Iris pigment epithelial cell (primary cell): ENCODE results near the gene UBTD2.

Experiments
- DNase-seq: peaks from one replicate; pipeline ENCODE4 v3.0.0-alpha.2; 2011; ENCODE audit warnings: low read depth

Gene UBTD2

DNA sequence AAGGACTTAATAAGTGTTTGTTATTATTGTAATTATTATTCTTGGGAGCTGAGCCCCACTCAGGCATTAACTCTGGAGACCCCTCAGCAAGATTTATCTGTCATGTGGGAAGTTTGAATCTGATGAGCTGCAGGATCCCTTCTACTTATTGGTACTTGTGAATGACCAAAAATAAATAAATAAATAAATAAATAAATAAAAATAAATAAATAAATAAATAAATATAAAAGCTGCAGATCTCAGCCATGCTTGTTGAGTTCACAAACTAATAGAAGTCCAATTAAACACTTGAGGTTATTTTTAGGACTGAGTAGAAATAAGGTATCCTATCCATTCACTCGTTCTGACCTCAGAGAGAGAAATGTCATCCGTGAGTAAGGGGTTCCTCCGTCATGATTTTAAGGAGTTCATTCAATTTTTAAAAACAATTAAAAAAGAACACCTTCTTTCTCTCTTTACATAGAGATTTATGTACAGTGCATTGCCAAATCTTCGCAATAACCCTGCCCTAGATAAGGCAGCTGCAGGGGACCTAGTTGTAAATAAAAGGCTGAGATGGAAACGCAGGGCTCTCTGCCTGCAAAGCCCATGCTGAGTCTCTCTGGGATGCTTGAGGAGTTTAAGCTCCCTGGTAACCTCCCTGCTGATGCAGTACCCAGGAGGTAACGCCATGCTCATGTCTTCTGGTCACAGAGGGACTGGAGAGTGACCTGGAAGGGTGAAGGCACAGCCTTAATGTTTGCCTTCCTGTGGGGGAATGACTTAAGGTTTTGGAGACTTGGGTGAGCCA, 88.4 kb downstream of the UBTD2 start:
- DNase-seq = no peak

DNA sequence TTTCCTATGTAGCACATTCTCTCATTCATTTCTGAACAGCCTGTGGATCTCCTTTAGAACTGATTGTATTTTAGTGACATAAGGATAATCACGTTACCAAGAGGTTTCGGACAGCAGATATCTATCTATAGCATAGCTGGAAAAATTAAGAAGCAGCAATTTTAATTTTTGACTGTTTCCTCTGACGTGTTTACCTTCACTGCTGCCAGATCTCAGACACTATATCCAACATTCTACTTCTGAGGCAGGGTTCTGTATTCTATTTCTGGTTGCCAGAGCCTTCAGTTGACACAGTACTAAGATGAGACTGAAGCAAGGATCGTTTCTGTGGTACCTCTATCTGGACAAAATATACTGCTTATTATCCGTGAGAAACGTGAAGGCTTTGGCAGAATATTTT, 89.7 kb downstream of the UBTD2 start, which contains the start of gene EFCAB9:
TSS of gene EFCAB9 (plus strand) at position 301 of the 400 bp plus-strand sequence. CDS start at position 302, 1 bp downstream.
- no peak for DNase-seq

DNA sequence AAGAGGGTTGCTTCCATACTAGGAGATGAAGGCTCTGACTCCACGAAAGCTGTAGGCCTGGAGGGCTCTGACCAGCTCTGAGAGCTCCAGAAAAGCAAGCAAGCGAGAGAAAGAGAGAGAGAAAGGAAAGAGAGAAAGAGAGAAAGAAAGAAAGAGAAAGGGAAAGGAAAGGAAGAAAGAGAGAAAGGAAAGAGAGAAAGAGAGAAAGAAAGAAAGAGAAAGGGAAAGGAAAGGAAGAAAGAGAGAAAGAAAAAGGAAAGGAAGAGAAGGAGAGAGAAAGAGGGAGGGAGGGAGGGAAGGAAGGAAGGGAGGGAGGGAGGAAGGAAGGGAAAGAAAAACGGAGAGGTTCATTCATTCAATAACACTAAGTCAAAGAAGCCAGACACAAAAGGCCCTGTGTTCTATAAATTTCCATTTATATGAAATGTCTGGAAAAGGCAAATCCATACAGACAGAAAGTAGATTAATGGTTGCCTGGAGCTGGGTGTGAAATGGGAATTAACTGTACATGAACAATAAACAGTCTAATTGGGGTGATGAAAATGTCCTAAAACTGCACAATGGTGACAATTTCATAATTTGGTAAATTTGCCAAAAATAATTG, 93.8 kb downstream of the UBTD2 start:
- DNase-seq = no peak

DNA sequence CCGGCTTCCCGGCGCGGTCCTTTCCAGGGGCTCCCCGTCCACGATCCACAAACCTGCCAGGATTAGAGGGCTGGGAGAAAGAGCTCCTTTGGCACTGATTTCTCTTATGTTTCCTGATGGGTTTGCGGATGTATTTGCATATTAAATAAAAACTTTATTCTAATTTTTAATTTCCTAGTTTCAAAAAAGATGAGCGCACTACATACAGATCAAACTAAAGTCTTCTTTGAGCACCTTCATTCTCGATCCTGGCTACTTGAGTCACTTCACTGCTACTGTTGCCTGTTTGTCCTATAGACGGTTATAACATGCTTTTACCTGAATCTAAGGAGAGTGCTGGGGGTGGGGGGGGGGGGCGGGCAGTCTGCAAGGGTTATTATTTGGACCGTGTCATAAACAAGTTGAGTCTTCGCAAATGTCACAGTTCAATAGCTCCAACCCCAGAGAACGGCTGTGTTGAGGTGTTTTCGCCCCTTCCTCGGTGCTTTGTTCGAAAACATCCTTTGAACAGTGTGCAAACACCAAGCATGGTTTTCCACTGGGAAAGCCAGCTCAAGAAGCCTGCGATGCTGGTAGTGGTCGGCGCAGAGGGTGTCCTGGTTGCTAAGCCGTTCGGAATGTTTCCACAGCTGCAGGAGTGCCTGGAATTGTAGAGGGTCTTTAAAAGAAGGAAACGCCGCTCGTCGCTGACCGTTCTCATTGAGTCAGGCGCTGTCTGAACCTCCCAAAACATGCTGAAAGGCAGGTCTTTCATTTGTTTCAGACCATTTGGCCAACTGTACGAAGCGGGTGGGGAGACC, 94.5 kb downstream of the UBTD2 start:
- peak; percentile 42 for DNase-seq

DNA sequence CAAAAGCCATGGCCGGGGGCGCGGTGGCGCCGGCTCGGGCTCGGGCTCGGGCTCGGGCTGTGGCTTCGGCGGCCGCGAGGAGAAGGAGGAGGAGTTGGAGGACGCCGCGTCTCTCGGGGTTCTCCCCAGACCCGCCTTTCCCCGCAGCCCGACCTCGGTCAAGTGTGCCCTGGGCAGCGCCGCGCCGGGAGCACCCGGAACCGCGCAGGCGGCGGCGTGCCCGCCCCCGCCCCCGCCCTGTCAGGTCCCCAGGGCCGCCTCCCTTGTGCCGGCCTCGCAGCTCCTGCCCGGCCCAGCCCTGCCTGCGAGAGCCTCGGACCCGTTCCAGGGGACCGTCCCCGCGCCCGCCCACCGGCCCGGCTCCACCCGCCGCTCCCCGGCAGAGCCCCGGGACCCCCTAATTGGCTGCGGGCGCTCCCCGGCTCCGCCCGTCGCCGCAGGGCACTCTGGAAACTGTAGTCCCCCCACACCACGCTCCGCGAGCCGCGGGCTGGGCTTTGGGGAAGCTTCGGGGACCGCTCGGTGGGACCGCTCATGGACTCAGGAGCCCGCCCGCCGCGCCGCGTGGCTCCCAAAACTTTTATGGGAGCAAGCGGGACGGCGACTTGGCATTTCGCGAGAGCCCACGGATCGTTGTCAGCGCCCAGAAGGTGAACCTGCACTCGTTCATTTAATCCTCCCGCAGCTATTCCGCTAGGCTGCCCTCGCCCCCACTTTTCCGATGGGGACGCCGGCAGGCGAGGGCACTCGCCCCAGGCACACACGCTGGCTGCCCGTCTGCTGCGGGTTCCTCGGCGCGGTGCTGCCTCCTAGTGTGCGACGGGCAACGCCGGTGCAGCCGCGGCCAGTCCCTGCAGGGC, 95.3 kb downstream of the UBTD2 start, which contains the start of gene STK10:
TSS of gene STK10 (minus strand) at position 192 of the 860 bp plus-strand sequence. CDS start at position 10, 182 bp downstream.
- peak; percentile 91 for DNase-seq

DNA sequence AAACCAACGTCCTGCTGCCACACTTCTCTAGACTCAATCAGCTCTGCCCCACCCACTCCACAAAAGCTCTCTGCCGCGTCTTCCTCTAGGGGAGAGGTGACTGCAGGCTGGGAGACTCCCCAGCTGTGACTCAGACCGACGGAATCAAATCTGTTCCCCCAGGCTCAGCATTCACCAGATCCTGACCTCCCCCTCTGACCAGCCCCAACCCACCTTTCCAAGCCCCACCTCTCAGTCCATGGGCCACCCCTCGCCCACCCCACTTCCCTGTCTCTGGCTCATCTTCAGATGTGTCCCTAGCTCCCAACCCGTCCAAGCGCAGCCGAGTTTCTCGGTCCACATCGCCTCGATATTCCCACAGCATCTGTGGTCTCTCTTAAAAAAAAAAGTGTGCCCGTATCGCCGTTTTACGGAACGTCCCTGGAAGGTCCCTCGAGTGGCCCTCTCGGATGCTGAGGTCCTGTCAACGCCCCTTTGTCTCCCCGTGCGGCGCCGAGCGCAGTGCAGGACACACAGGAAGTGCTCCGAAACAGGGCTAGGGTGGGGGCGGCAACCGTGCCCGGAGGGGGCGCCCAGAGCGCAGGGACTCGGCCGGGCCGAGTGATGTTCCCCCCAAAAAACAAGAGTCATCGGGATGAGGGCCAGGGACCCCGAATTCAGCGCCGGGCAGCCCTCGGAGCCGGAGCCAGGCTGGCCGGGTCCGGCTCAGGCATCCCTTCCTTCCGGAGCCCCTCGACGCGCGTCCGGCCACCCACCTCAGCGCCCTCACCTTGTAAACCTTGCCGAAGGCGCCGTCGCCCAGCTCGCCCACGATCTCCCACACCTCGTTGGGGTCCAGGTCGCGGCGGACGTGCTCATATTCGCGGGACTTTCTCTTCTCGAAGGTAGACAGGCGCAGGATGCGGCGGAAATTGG, 96.2 kb downstream of the UBTD2 start:
- peak; percentile 86 for DNase-seq

DNA sequence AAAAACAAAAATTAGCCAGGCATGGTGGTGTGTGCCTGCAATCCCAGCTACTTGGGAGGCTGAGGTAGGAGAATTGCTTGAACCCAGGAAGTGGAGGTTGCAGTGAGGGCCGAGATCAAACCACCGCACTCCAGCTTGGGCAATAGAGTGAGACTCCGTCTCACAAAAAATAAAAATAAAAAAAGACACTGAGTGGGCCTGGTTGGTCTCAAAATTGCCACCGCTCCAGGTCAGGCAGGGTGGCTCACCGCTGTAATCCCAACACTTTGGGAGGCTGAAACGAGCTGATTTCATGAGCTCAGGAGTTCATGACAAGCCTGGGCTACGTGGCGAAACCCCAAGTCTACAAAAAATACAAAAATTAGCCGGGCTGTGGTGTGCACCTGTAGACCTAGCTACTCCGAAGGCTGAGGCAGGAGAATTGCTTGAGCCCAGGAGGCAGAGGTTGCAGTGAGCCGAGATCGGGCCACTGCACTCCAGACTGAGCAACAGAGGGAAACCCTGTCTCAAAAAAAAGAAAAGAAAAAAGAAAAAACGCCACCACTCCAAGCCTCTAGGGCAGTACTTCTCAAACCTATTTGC, 97.4 kb downstream of the UBTD2 start:
- DNase-seq = no peak

DNA sequence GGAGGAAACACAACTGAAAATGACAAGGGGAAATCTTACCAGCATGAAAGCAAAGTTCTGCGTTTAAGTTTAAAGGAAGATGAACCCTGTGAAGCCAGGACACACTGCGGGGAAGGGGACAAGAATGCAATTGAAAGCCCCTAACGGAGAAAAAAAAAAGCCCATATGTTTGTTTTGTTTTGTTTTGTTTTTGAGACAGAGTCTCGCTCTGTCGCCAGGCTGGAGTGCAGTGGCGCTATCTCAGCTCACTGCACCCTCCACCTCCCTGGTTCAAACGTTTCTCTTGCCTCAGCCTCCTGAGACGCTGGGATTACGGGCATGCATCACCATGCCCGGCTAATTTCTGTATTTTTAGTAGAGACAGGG, 98.5 kb downstream of the UBTD2 start:
- no peak for DNase-seq

DNA sequence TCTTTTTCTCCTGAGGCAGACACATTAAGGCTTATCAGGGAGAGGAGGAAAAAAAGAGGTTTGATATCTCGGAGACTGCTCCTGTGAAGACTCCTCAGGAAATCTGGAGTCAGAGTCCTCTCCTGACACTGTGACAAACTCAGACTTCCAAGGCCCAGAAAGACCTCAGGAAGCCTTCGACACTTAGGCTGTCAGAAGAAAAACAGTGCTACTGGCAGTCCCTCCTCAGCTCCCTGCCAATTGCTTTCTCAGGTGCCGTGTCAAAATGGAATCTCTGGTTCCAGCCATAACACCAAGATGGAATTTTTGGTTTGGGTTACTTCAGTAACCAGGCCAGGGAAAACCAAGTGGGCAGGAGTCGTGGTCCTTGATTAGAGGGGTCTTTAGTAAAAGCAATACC, 99.7 kb downstream of the UBTD2 start:
- DNase-seq = no peak

DNA sequence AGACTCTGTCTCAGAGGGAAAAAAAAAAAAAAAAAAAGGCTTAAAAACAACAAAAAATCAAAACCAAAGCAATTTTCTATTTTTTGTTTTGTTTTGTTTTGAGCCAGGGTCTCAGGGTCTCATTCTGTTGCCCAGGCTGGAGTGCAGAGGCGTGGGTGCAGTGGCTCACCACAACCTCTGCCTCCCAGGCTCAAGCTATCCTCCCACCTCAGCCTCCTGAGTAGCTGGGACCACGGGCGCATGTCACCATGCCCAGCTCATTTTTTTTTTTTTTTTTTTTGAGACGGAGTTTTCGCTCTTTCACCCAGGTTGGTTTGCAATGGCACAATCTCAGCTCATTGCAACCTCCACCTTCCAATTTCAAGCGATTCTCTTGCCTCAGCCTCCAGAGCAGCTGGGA, 101.3 kb downstream of the UBTD2 start:
- no peak for DNase-seq

DNA sequence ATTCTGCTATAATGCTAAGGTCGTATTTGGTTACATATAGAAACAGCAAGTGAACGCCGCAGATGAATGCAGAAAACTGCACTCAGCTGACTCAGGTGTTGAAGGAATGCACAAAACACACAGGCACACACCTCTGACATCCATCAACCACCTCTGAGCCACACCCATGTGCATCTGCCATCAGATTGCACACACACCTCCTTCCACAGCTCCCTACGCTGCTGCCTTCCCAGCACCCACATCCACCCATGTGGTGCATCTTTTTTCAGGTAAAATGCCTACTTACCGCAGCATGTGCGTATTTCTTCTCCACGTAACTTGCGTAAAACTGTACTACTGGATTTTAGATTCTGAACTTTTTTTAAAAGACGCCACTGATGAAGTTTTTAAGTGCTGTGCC, 102.6 kb downstream of the UBTD2 start:
- DNase-seq = no peak

DNA sequence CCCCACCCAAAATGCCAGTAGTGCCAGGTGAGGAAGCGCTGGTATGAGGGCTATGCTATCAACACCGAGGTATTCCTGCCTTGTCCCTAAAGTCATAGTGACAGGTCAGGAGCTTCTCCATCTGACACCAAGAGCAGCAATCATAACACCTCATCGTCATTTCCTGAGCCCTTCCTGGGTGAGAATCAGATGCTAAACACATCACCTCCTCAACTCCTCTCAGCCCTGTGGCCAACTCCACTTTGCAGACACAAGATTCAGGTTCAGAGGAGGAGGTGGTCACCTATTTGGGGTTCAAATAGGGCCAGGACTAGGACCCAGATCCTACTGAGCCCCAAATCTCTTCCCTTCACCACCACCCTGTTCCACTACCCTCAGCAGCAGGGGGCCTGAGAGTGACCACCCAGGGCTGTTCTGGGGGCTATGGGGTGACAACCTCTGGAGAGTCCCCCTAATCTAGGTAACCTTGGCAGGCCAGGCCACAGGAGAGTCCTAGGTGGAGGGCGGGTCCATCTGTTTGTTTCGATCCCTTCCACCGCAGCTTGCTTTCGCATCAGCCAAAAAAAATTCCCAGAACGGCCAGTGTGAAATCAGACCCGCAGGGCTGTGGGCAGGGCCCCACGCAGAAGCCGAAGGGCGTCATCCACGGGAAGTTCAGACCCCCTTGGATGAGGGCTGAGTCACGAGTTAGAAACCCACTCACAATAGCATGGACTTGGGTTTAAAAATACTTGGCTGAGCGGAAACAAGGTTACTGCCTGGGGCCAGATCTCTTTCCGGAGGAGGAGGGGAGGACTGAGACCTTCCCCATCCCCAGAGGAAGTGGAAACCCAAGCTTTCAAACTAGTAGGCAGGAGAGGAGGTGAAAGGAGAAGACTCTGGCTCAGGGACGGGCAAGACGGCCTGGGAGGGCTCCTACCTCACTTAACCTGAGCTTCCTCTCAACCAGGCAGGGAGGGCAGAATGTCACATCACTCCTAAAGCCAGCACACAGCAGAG, 104.3 kb downstream of the UBTD2 start:
- DNase-seq = peak; percentile 69

DNA sequence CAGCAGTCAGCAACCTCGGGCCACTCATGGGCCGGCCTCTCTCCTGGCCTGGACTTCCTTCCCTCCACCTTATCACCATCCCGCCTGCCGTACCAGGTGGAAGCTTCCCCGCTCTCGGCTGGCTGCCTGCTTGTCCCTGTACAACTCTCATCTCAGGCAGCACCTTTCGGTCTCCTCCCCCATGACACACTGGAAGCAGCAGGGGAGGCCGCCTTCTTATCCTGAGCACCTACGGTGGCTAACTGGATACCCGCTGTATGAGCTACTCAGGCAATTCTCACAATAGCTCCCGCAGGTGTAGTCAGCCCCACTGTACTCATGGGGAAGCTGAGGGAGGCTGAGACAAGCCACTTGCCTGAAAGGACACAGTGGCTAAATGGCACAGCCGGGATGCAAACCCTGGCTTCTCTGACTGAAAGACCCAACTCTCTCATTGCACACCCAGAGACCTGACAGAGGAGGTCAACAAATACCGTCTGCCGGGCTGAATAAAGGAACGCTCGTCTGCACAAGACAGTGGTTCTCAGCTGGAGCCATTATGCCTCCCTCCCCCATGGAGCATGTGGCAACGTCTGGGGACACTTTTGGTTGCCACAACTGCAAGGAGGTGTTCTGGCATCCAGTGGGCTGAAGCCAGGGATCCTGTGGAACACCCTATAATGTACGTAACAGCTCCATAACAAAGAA, 105.1 kb downstream of the UBTD2 start:
- no peak for DNase-seq

DNA sequence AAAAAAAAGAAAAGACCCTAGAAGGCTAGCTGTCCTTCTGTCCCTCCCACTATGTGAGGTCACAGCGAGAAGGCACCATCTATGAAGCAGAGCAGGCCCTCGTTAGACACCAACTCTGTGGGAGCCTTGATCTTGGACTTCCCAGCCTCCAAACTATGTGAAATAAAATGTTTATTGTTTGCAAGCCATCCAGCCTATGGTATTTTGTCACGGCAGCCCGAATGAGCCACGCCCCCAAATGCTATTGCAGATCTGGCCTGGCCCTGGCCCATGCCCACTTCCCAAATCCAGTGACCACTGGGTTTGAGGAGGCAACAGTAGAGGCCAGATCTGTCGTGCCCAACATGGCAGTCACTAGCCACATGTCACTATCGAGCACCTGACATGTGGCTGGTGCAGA, 106.4 kb downstream of the UBTD2 start:
- no peak for DNase-seq

DNA sequence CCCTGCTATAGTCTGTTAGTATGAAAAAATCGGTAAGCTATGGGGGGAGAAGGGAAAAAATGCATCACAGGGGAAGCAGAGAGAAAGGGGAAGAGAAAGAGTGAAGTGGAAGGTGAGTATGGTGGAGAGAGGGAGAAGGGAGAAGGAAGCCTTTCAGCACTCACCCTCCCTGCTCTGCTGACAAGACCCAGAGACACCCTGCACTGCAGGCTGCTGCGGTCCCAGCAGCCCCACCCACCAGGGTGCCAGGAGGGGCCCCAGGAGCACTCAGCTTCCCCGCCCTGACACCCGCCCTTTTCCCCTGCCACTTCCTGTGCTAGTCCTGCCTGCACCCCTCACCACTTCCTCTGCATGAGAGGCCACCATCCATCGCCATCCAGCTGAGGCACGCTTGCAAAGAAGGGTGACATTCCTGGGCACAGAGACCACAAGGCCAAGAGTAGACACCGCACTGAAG, 108.3 kb downstream of the UBTD2 start:
- DNase-seq = no peak

DNA sequence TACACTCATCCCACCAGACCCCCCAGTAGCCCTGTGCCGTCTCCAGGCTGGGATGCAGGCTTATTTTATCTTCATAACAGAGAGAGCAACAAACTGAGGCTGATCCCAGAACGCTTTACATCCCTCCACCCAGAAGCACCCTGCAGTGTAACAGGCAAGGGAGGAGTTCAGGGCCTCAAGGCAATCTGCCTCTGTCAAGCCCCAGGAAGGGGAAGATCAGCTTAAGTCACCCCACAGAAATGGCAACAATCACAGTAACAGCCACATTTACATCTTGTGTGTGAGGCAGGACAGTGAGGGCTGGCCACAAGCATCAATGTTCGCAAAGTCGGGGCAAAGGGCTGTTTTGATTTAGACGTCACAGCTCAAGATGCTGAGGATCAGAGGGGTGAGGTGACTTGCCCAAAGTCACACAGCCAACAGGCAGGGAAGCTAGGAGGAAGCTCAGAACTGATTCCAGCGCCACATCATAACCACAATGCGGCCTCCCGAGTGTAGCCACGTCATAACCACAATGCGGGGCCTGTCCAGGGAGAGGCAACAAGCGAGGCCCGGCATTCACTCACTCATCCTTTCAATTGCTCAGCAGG, 109.9 kb downstream of the UBTD2 start:
- peak; percentile 91 for DNase-seq

DNA sequence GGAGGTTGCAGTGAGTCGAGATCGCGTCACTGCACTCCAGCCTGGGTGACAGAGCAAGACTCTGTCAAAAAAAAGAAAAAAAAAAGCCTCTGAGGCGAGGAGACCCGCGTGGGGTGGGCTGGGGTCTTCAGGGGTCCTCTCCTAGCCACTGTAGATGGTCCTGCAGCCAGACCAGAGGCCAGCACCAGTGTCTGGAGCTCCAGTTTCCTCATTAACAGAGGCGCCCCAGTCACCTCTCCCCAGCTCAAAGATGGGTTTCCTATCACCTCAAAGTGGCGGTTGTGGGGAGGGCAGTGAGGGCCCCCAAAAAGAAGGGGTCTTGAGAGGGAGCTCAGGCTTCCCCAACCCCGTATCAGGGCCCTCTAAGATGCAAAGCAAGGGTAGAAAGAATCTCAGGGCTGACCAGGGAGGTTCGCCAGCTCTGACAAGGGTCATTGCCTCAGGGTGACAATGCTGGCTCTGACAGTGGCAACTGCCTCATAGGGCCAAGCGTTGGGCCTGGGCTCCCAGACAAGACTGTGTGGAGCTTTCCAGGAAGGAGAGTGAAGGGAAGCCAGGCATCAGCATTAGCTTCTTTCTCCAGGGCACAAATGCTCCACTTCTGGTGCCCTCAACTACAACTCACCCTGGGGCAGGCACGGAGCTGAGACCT, 110.5 kb downstream of the UBTD2 start:
- no peak for DNase-seq
